Right lobe of liver (tissue), 6 donors: ENCODE data around the gene RNF8. TPM values are rescaled to one million over a fixed set of nuclear protein-coding genes. Genes with fewer than 3 reads are reported as not detected.

ENCODE experiments used
- ATAC-seq, 4 donors: fragments of 200-7000 bp; cut with Tn5 transposase; one replicate each; pipeline ENCODE4 v1.9.1; 2020; ENCODE audit warnings: mild to moderate bottlenecking in 4 of 4, moderate library complexity in 4 of 4
- DNase-seq, 3 donors: peaks; one replicate each; pipeline ENCODE4 v3.0.0-alpha.2; 2020
- H3K27ac ChIP-seq, 3 donors: fragments of 200-600 bp; one replicate each; pipeline ENCODE4 v1.8.0; 2022
- H3K27me3 ChIP-seq, 2 donors: fragments of 200-600 bp; one replicate each; pipeline ENCODE4 v1.8.0; 2022
- H3K36me3 ChIP-seq, 4 donors: fragments of 200-600 bp; sonication (generic) in 1 of 4; one replicate each; pipeline versions ENCODE4 v1.5.1 to v1.8.0; 2017 to 2022; ENCODE audit warnings: control low read depth in 1 of 4
- H3K4me1 ChIP-seq, 4 donors: fragments of 200-600 bp; sonication (generic) in 1 of 4; one replicate each; pipeline versions ENCODE4 v1.5.1 to v1.8.0; 2017 to 2022; ENCODE audit warnings: control low read depth in 1 of 4
- H3K4me3 ChIP-seq, 3 donors: fragments of 200-600 bp; one replicate each; pipeline ENCODE4 v1.8.0; 2022
- H3K9me3 ChIP-seq, 4 donors: fragments of 200-600 bp; sonication (generic) in 1 of 4; one replicate each; pipeline versions ENCODE4 v1.5.1 to v1.8.0; 2017 to 2022; ENCODE audit warnings: control low read depth in 1 of 4
- CTCF ChIP-seq, 4 donors: fragments of 200-600 bp in 3 of 4; fragments of 450-650 bp in 1 of 4; IDR thresholded peaks; one replicate each; pipeline versions ENCODE4 v1.5.1 to v1.8.0; 2016 to 2022; ENCODE audit warnings: antibody characterized with exemption in 4 of 4, mild to moderate bottlenecking in 2 of 4
- POLR2A ChIP-seq: fragments of 450-650 bp; IDR thresholded peaks from one replicate; pipeline ENCODE4 v1.6.1; 2017; ENCODE audit warnings: antibody characterized with exemption, mild to moderate bottlenecking
- WGBS: methylation state at CpG from one replicate; pipeline ENCODE4 v1.1.6; 2018; ENCODE audit warnings: low coverage, low lambda C conversion rate; ENCODE audit not compliant: insufficient coverage; ENCODE audit errors: missing lambda C conversion rate; 5-methylcytosine and 5-hydroxymethylcytosine counted together
- intact Hi-C, 2 donors: fragments of 100-400 bp; cut with DNase I; formaldehyde crosslinking; loops; one replicate each; pipeline versions ENCODE4 v1.11.2 to v1.14.1; 2022
- total RNA-seq, 6 experiments: library from RNA; depleted of rRNA in 2 of 6; stranded (reverse); fragments of >200 nt in 2 of 6; fragmentation: NEBNext Ultra II Directional in 3 of 6; extraction: Animal tissue kit (Norgen Biotek cat#: 25700) in 3 of 6; gene quantifications; one replicate each; pipeline versions ENCODE4 v1.1.0 to v1.2.4, GENCODE V29; 2016 to 2023
- donor health status: DM: no; HTN: yes; CAD: no.
- donor health status: DM: no; HTN: no; CAD: no.
- donor health status: DM: no; HTN: no; CAD: no.
- donor health status: DM: no; HTN: yes; CAD: no.
- donor health status: DM: no; HTN: yes; CAD: no.

RNF8 gene
- total RNA-seq, 6 experiments from 2014 or later: 4.3 to 7.1 (median 6.1) TPM

GRCh38 chr6:37382994-37383765, 29.4 kb downstream of the RNF8 start:
- no peak for TF ChIP-seq CTCF (IDR thresholded peaks at IDR 0.05)
- TF ChIP-seq POLR2A: no peak
- DNase-seq (no peak), ATAC-seq (no peak)
- H3K4me1 ChIP-seq: no peaks in the 10 kb centered on the region
- peaks cover 0 to 16% (median 2%) of the 10 kb centered on the region in 4 donors for H3K36me3 ChIP-seq
- H3K27me3 ChIP-seq: no peaks in the 10 kb centered on the region
- WGBS: 89% methylated on average over 1 of the region's 1 CpG
- no peak overlapping the region for H3K4me3 ChIP-seq
- H3K9me3 ChIP-seq: no peaks in the 10 kb centered on the region
- intact Hi-C loops: no loop called here
- no peak overlapping the region for H3K27ac ChIP-seq

GRCh38 chr6:37388578-37388977, 34.8 kb downstream of the RNF8 start:
- no peak for DNase-seq
- Histone ChIP-seq H3K27me3 (no peaks in the 10 kb centered on the region), H3K4me1 (peaks cover 0 to 5% (median 0%) of the 10 kb centered on the region in 4 donors), H3K4me3 (no peak overlapping the region), H3K9me3 (no peaks in the 10 kb centered on the region), H3K36me3 (peaks cover 0 to 10% (median 5%) of the 10 kb centered on the region in 4 donors), H3K27ac (no peak overlapping the region)
- ATAC-seq: no peak
- no peak for TF ChIP-seq POLR2A
- TF ChIP-seq CTCF (IDR thresholded peaks at IDR 0.05): no peak
- intact Hi-C loops: no loop called here

DNA sequence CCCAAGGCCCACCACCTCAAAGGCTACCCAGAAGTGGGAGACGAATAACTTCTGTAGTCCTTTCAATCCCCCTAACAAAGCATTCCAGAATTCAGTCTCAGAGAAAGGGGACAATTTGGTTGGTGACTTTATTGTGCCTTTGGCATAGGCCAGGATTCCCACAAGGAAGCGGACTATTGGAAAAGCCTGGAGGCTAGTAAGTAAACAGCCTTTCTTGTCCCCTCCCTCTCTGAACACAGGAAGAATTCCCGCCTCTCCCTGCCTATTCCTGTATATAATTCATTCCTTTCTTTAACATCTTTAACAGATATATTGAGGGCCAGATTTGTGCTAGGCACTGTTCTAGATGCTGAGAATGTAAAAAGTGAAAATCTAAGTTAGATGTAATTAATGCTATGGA, 36.1 kb downstream of the RNF8 start:
- peaks cover 0 to 10% (median 5%) of the 10 kb centered on the region in 4 donors for H3K36me3 ChIP-seq
- H3K27ac ChIP-seq: no peak overlapping the region
- no peaks in the 10 kb centered on the region for H3K9me3 ChIP-seq
- TF ChIP-seq CTCF (IDR thresholded peaks at IDR 0.05) (no peak), POLR2A (no peak)
- ATAC-seq (no peak), DNase-seq (no peak)
- 95% methylated on average over 3 of the region's 3 CpGs for whole genome bisulfite sequencing
- intact Hi-C loops: no loop called here
- no peak overlapping the region for H3K4me3 ChIP-seq
- no peaks in the 10 kb centered on the region for H3K27me3 ChIP-seq
- H3K4me1 ChIP-seq: peaks cover 0 to 8% (median 0%) of the 10 kb centered on the region in 4 donors

DNA sequence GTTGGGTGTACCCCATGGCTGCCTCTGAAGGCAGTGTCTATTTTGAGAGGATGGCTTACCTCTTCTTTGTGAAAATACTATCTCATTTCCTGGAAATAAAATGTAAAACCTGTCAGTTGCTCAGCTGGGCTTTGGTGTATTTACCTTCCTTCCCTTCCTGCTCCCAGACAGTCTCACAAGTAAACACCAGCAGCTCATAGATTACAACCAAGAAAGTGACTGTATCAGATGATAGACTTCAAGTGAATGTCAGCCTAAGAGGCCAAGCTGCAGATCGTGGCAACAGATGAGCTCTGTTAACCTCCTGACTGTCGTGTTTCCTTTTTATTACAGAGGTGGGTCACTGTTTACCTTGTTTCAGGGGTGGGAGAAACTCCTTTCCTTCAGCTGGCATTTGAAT, 37.3 kb downstream of the RNF8 start:
- H3K4me1 ChIP-seq: peaks cover 0 to 8% (median 0%) of the 10 kb centered on the region in 4 donors
- H3K27me3 ChIP-seq: no peaks in the 10 kb centered on the region
- intact Hi-C loops: no loop called here
- DNase-seq (no peak), ATAC-seq (no peak)
- peaks cover 0 to 10% (median 5%) of the 10 kb centered on the region in 4 donors for H3K36me3 ChIP-seq
- H3K27ac ChIP-seq: no peak overlapping the region
- TF ChIP-seq CTCF (IDR thresholded peaks at IDR 0.05): no peak
- TF ChIP-seq POLR2A: no peak
- 60% methylated on average over 1 of the region's 2 CpGs for WGBS
- H3K4me3 ChIP-seq: no peak overlapping the region
- no peaks in the 10 kb centered on the region for H3K9me3 ChIP-seq
